ENCODE results near the gene RABGAP1L.

RABGAP1L gene

GRCh38 chr1:174204697-174205308 is 45.5 kb downstream of the RABGAP1L start:
- DNase-seq: no peak

- no peak for DNase-seq
Observed at GRCh38 chr1:174206148-174206836, 47.0 kb downstream of the RABGAP1L start.

GRCh38 chr1:174209347-174210187 is 50.2 kb downstream of the RABGAP1L start:
- no peak for DNase-seq

GRCh38 chr1:174211486-174211885 is 52.2 kb downstream of the RABGAP1L start:
- no peak for DNase-seq

- no peak for DNase-seq
Observed at GRCh38 chr1:174215766-174216165, 56.4 kb downstream of the RABGAP1L start.

GRCh38 chr1:174217248-174217647 is 57.9 kb downstream of the RABGAP1L start:
- no peak for DNase-seq

- DNase-seq: peak; percentile 17
Observed at GRCh38 chr1:174217787-174218574, 58.7 kb downstream of the RABGAP1L start.

- DNase-seq: no peak
Observed at GRCh38 chr1:174218983-174219382, 59.7 kb downstream of the RABGAP1L start.

GRCh38 chr1:174219606-174220370 is 60.5 kb downstream of the RABGAP1L start:
- no peak for DNase-seq

GRCh38 chr1:174221681-174222080 is 62.4 kb downstream of the RABGAP1L start:
- DNase-seq: no peak

GRCh38 chr1:174222166-174222949 is 63.0 kb downstream of the RABGAP1L start:
- DNase-seq: no peak

- no peak for DNase-seq
Observed at GRCh38 chr1:174224641-174225040, 65.3 kb downstream of the RABGAP1L start.

GRCh38 chr1:174225499-174226204 is 66.3 kb downstream of the RABGAP1L start:
- no peak for DNase-seq

GRCh38 chr1:174230399-174230798 is 71.1 kb downstream of the RABGAP1L start:
- DNase-seq: no peak

GRCh38 chr1:174232761-174233160 is 73.4 kb downstream of the RABGAP1L start:
- no peak for DNase-seq

- peak; percentile 39 for DNase-seq
Observed at GRCh38 chr1:174238845-174239501, 79.7 kb downstream of the RABGAP1L start.

- DNase-seq: no peak
Observed at GRCh38 chr1:174239541-174239940, 80.2 kb downstream of the RABGAP1L start.

- DNase-seq: no peak
Observed at GRCh38 chr1:174242856-174243255, 83.5 kb downstream of the RABGAP1L start.

- DNase-seq: no peak
Observed at GRCh38 chr1:174243451-174244000, 84.2 kb downstream of the RABGAP1L start.

GRCh38 chr1:174244017-174244416 is 84.7 kb downstream of the RABGAP1L start:
- DNase-seq: no peak
